Stimulated activated CD4-positive, alpha-beta T cell treated with anti-CD3 and anti-CD28 coated beads, TNF-alpha, amount 100 ng/mL, for 4 hours (primary cell): ENCODE measurements around the gene ARHGAP33.
"Not testable (repeated sequence)": the region's sequence is repeated elsewhere in the genome, so short reads cannot be mapped to it uniquely, and the experiment has no call there.

Source experiments
- DNase-seq, 3 experiments: peaks; one replicate each; pipeline ENCODE4 v3.0.0-alpha.2; 2020; ENCODE audit warnings: low read depth in 3 of 3

ARHGAP33 gene

GRCh38 chr19:35830986-35831385, 55.6 kb downstream of the ARHGAP33 start:
- no peak for DNase-seq

- DNase-seq = no peak
These were observed 56.7 kb downstream of the ARHGAP33 start for GRCh38 chr19:35832054-35832453.

DNA sequence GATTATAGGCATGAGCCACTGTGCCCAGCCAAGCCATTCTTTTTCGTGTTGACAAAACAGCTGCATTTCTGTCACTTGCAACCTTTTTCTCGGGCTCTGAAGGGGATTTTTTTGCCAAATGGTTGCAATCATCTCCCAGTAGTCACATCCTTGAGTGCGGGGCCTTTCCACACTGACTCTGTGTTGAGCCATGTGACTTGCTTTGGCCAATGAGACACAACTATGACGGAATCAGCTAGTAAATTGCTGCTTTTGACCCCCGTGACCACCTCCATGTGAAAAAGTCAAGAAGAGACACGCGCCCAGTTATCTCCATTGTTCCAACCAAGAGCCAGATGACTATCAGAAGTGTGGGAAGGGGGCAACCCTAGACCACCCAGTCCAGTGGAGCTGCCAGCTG, 58.6 kb downstream of the ARHGAP33 start:
- DNase-seq = no peak

GRCh38 chr19:35836096-35836495, 60.7 kb downstream of the ARHGAP33 start:
- DNase-seq = not testable (repeated sequence)
